ENCODE measurements around the gene POU2F1. TPM values are rescaled to one million over a fixed set of nuclear protein-coding genes. Genes with fewer than 3 reads are reported as not detected.

The POU2F1 gene
- total RNA-seq, 6 donors from 2014 or later = 9.1 to 26.8 (median 15.6) TPM

DNA sequence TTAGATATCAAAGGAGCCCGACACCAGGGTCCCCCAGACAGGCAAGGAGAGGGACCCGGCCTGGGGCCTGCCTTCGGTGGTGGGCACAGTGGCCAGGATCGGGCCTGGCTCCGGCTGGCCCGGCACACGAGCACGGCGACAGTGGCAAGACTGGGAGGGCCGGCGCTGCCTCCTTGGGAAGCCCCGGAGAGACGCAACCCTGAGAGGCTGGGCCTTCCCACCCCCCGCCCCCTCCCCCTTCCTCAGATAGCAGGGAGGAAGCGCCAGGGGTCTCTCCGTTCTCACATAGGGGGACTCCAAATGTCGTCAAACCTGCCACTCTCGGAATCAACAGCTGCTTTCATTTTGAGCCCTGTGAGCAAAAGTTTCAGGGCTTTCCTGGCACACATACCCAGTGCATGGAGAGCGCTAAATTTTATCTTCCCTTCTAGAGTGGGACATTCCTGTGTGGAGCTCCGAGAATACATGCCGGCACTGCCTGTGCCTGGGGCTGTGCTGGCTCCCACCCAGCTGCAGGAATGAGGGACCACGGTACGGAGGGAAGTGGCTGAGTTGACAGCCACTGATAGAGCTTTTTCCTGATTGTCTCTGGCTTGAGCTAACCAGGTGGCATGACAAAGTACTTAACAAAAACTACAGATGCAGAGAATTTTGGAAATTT lies 235.2 kb downstream of the POU2F1 start:
- DNase-seq (peak in 1 of 2 donors; percentile 57), ATAC-seq (ENCODE audit: low FRiP score in 2 of 2) (peak; percentile 62 to 64)
- WGBS, 2 donors = 1 to 2% methylated on average over 6 to 19 of the region's 23 CpGs
- peak overlapping the region; percentile 58 to 84 (median 68) for H3K4me3 ChIP-seq
- TF ChIP-seq POLR2A (IDR thresholded peaks at IDR 0.05) (no peak), POLR2AphosphoS5 (IDR thresholded peaks at IDR 0.05) (peak in 1 of 2 donors; percentile 8)
- TF ChIP-seq, protein P1, sequence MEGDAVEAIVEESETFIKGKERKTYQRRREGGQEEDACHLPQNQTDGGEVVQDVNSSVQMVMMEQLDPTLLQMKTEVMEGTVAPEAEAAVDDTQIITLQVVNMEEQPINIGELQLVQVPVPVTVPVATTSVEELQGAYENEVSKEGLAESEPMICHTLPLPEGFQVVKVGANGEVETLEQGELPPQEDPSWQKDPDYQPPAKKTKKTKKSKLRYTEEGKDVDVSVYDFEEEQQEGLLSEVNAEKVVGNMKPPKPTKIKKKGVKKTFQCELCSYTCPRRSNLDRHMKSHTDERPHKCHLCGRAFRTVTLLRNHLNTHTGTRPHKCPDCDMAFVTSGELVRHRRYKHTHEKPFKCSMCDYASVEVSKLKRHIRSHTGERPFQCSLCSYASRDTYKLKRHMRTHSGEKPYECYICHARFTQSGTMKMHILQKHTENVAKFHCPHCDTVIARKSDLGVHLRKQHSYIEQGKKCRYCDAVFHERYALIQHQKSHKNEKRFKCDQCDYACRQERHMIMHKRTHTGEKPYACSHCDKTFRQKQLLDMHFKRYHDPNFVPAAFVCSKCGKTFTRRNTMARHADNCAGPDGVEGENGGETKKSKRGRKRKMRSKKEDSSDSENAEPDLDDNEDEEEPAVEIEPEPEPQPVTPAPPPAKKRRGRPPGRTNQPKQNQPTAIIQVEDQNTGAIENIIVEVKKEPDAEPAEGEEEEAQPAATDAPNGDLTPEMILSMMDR (IDR thresholded peaks at IDR 0.05) = no peak
- H3K9me3 ChIP-seq = no peaks in the 10 kb centered on the region
- peak overlapping the region; percentile 72 to 87 (median 86) for H3K27ac ChIP-seq
- H3K36me3 ChIP-seq = no peaks in the 10 kb centered on the region
- H3K4me1 ChIP-seq = peaks cover 5 to 10% (median 7%) of the 10 kb centered on the region in 4 donors
- H3K27me3 ChIP-seq = no peaks in the 10 kb centered on the region

DNA sequence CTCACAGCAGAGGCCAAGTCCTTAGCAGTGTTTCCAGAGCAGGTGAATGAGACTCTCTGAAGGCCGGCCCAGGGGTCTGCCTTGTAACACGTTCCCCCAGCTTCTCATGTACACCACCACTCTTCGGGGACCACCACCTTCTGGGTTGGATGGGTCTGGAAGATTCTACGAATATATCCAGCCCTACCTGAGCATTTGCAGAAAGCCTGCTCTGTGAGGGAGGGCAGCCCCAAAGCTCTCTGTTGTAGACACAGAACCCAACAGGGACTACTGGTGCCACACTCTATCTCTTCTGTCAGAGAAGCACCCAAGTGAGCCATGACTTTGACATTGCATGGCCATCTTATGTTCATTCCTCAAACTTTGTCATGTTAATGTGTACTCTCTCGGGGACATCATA lies 235.8 kb downstream of the POU2F1 start:
- no peaks in the 10 kb centered on the region for H3K9me3 ChIP-seq
- peaks cover 5 to 10% (median 7%) of the 10 kb centered on the region in 4 donors for H3K4me1 ChIP-seq
- WGBS, 2 donors = 77 to 91% methylated on average over 4 to 5 of the region's 5 CpGs
- peak overlapping the region in 2 of 4 donors; percentile 58 for H3K4me3 ChIP-seq
- H3K36me3 ChIP-seq = no peaks in the 10 kb centered on the region
- DNase-seq (no peak), ATAC-seq (ENCODE audit: low FRiP score in 2 of 2) (no peak)
- TF ChIP-seq POLR2AphosphoS5 (IDR thresholded peaks at IDR 0.05) = no peak
- TF ChIP-seq POLR2A (IDR thresholded peaks at IDR 0.05) = no peak
- no peak for TF ChIP-seq EP300 (IDR thresholded peaks at IDR 0.05)
- TF ChIP-seq, protein P1 (IDR thresholded peaks at IDR 0.05) = no peak
- H3K27me3 ChIP-seq = no peaks in the 10 kb centered on the region
- peak overlapping the region in 1 of 4 donors; percentile 72 for H3K27ac ChIP-seq

DNA sequence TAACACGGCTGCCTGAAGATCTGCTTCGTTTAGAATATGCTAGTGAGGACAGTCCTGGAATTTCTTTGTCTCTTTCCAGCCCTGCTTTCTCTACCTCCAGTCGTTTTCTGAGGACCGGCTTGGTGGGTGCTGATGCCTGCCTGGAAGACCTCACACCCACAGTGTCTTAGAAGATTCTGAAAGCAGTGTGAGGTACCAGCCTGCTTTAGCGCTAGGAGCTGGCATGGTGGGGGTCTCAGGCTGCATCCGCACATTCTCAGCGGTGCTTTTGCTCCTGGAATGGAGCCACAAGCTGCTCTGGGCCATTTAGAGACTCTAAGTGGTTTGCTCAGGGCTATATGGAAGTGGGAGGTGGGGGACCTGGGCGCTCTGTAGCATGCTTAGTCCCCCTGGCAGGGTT lies 236.2 kb downstream of the POU2F1 start:
- TF ChIP-seq, protein P1 (IDR thresholded peaks at IDR 0.05) = no peak
- DNase-seq = no peak
- 89 to 91% methylated on average over 6 to 8 of the region's 8 CpGs for WGBS, 2 donors

DNA sequence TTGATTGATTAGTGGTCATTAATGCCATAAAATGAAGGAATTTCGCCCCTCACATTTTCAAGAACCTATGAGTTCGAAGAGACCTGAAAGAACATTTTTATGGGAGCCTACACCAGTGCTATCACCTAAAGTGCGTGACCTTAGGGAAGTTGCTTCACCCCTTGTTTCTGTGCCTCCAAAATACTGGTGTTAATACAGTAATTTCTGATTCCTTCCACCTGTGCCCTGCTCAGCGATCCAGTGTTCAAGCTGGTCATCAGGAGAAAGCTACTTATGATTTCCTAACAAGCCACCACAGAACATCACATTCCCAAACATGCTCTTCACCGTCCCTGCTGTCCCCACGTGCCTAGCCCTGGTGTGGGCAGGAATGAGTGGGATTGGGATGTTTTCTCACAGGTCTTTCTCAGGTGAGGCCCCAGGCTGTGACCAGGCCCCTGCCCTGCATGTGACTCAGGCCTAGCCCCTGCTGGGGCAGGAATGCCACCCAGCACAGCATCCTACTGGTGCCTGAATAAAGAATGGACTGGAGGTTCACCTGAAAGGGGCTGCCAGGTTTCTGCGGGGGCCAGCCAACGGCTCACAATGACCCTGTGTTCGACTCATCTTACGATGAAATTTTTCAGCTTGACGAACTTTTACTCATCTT lies 237.4 kb downstream of the POU2F1 start:
- WGBS, 2 donors = 77 to 82% methylated on average over 11 of the region's 11 CpGs

More for the DNA sequence above, 236.2 kb downstream of the POU2F1 start:
- Histone ChIP-seq H3K27ac (no peak overlapping the region), H3K36me3 (no peaks in the 10 kb centered on the region), H3K4me1 (peaks cover 5 to 10% (median 7%) of the 10 kb centered on the region in 4 donors), H3K9me3 (no peaks in the 10 kb centered on the region), H3K4me3 (no peak overlapping the region), H3K27me3 (no peaks in the 10 kb centered on the region)
- ATAC-seq (ENCODE audit: low FRiP score in 2 of 2) = no peak

DNA sequence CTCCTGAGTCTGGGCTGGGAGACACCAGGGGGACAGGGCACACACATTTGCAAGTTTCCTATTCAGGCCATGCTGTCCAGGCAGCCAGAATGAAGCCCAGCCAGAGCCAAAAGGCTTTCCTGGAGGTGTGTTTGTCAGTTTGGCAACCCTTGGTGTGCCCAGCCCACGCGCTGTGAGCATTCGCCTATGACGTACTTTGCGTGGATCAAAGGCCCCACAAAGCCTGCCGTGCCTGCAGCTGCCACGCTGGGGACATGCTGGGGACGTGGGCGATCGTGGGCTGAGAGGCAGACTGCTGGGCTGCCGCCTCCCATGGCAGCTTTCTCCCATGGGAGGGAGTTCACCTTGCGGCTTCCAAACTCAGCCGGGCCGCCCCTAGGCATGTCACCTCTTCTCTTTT lies 240.2 kb downstream of the POU2F1 start:
- Histone ChIP-seq H3K36me3 (no peaks in the 10 kb centered on the region), H3K4me1 (peaks cover 0 to 6% (median 5%) of the 10 kb centered on the region in 4 donors), H3K9me3 (no peaks in the 10 kb centered on the region), H3K27ac (no peak overlapping the region), H3K27me3 (no peaks in the 10 kb centered on the region), H3K4me3 (no peak overlapping the region)
- 95 to 98% methylated on average over 14 of the region's 14 CpGs for WGBS, 2 donors
- TF ChIP-seq POLR2AphosphoS5 (IDR thresholded peaks at IDR 0.05) (no peak), POLR2A (IDR thresholded peaks at IDR 0.05) (no peak), EP300 (IDR thresholded peaks at IDR 0.05) (no peak)
- TF ChIP-seq, protein P1 (IDR thresholded peaks at IDR 0.05) = no peak
- ATAC-seq (ENCODE audit: low FRiP score in 2 of 2) (no peak), DNase-seq (no peak)

More for the DNA sequence above, 237.4 kb downstream of the POU2F1 start:
- no peaks in the 10 kb centered on the region for H3K9me3 ChIP-seq
- no peaks in the 10 kb centered on the region for H3K27me3 ChIP-seq
- DNase-seq (no peak), ATAC-seq (ENCODE audit: low FRiP score in 2 of 2) (no peak)
- H3K4me3 ChIP-seq = no peak overlapping the region
- TF ChIP-seq POLR2A (IDR thresholded peaks at IDR 0.05) = no peak
- no peak for TF ChIP-seq EP300 (IDR thresholded peaks at IDR 0.05)
- H3K36me3 ChIP-seq = no peaks in the 10 kb centered on the region
- no peak overlapping the region for H3K27ac ChIP-seq
- H3K4me1 ChIP-seq = peaks cover 5 to 10% (median 7%) of the 10 kb centered on the region in 4 donors

Data from upper lobe of left lung (tissue), 6 donors.